Transverse colon (tissue), 4 donors: ENCODE data around the gene MRPL55. TPM values are rescaled to one million over a fixed set of nuclear protein-coding genes. Genes with fewer than 3 reads are reported as not detected.

Experiments
- DNase-seq: peaks from one replicate; pipeline ENCODE4 v3.0.0-alpha.2; 2019
- H3K27ac ChIP-seq, 4 donors: fragments of 200-600 bp; sonication (generic); 2 replicates each; pipeline ENCODE4 v1.5.1; 2016 to 2018; ENCODE audit warnings: inconsistent platforms in 4 of 4
- H3K27me3 ChIP-seq: fragments of 200-600 bp; sonication (generic); 2 replicates; pipeline ENCODE4 v1.5.1; 2017; ENCODE audit warnings: inconsistent platforms
- H3K36me3 ChIP-seq, 4 donors: fragments of 200-600 bp; sonication (generic); 2 replicates each; pipeline ENCODE4 v1.5.1; 2017 to 2019; ENCODE audit warnings: inconsistent platforms in 4 of 4
- H3K4me1 ChIP-seq, 4 donors: fragments of 200-600 bp; sonication (generic); 2 replicates each; pipeline ENCODE4 v1.5.1; 2017 to 2020; ENCODE audit warnings: inconsistent platforms in 4 of 4
- H3K4me3 ChIP-seq, 4 donors: fragments of 200-600 bp; sonication (generic); 1 replicate in 1 of 4; 2 replicates in 3 of 4; pipeline versions ENCODE4 v1.5.1 to v1.6.1; 2017 to 2019; ENCODE audit warnings: inconsistent platforms in 4 of 4
- H3K9me3 ChIP-seq, 2 donors: fragments of 200-600 bp; sonication (generic); 2 replicates each; pipeline ENCODE4 v1.5.1; 2017 to 2019; ENCODE audit warnings: inconsistent platforms in 2 of 2
- CTCF ChIP-seq, 5 experiments: fragments of 200-600 bp in 3 of 5; fragments of 450-650 bp in 2 of 5; sonication (generic) in 3 of 5; IDR thresholded peaks; 1 replicate in 2 of 5; 2 replicates in 3 of 5; pipeline ENCODE4 v1.5.1; 2016 to 2017; ENCODE audit warnings: antibody characterized with exemption in 5 of 5, inconsistent platforms in 3 of 5, mild to moderate bottlenecking in 2 of 5, moderate library complexity in 1 of 5
- EP300 ChIP-seq: sonication (generic); formaldehyde crosslinking; IDR thresholded peaks from one replicate; pipeline ENCODE4 v1.6.1; 2017; ENCODE audit warnings: antibody characterized with exemption, low read depth
- POLR2A ChIP-seq: fragments of 450-650 bp; IDR thresholded peaks from one replicate; pipeline ENCODE4 v1.6.1; 2016; ENCODE audit warnings: antibody characterized with exemption, mild to moderate bottlenecking, moderate library complexity
- POLR2AphosphoS5 ChIP-seq, 3 donors: sonication (generic); formaldehyde crosslinking; IDR thresholded peaks; one replicate each; pipeline ENCODE4 v1.6.1; 2016; ENCODE audit warnings: antibody characterized with exemption in 3 of 3
- WGBS, 2 donors: methylation state at CpG; one replicate each; pipeline ENCODE4 v1.1.5; 2018; ENCODE audit warnings: low coverage in 1 of 2; 5-methylcytosine and 5-hydroxymethylcytosine counted together
- in situ Hi-C, 4 donors: fragments of 200-750 bp; cut with MboI; loops; one replicate each; pipeline versions ENCODE4 v1.15.0 to v1.15.1; 2017; ENCODE audit warnings: low sequenced_read_pairs in 3 of 4, low pct_ligation_motif_present in 1 of 4, low pct_unique_long_range_greater_than_20kb in 1 of 4
- intact Hi-C: fragments of 100-400 bp; cut with DNase I; formaldehyde crosslinking; loops from one replicate; pipeline ENCODE4 v1.15.1; 2023; ENCODE audit warnings: low total_unique reads
- total RNA-seq, 4 donors: library from RNA; depleted of rRNA; stranded (reverse); fragments of >200 nt; gene quantifications; one replicate each; pipeline ENCODE4 v1.1.0, GENCODE V29; 2016

The MRPL55 gene
- total RNA-seq, 4 donors from 2014 or later, result 47.1 to 95.5 (median 77.1) TPM

GRCh38 chr1:228151180-228151925 lies 42.3 kb upstream of the MRPL55 start:
- H3K27ac ChIP-seq, result peak overlapping the region; percentile 77 to 97 (median 84)
- TF ChIP-seq CTCF (IDR thresholded peaks at IDR 0.05) (no peak), EP300 (no peak), POLR2A (no peak), POLR2AphosphoS5 (IDR thresholded peaks at IDR 0.05) (no peak)
- peak; percentile 7 for DNase-seq
- H3K27me3 ChIP-seq, result no peaks in the 10 kb centered on the region
- 65% methylated on average over 11 of the region's 12 CpGs; no CpG with 5 or more reads in 1 of the 2 donors for WGBS, 2 donors
- peak overlapping the region in 1 of 4 donors; percentile 24 for H3K4me3 ChIP-seq
- no peaks in the 10 kb centered on the region for H3K36me3 ChIP-seq
- H3K4me1 ChIP-seq, result peaks cover 5 to 34% (median 26%) of the 10 kb centered on the region in 4 donors
- intact Hi-C loops (no loop called here), in situ Hi-C loops (no loop called here)
- H3K9me3 ChIP-seq, result no peaks in the 10 kb centered on the region

- peak; percentile 57 for DNase-seq
- in situ Hi-C loops, result no loop called here
- no peaks in the 10 kb centered on the region for H3K27me3 ChIP-seq
- no peaks in the 10 kb centered on the region for H3K36me3 ChIP-seq
- 60% methylated on average over 15 of the region's 17 CpGs; no CpG with 5 or more reads in 1 of the 2 donors for WGBS, 2 donors
- H3K27ac ChIP-seq, result peak overlapping the region; percentile 77 to 97 (median 84)
- TF ChIP-seq POLR2AphosphoS5 (IDR thresholded peaks at IDR 0.05) (peak in 2 of 3 donors; percentile 20 to 34), POLR2A (no peak), CTCF (IDR thresholded peaks at IDR 0.05) (no peak), EP300 (no peak)
- H3K4me1 ChIP-seq, result peaks cover 5 to 34% (median 26%) of the 10 kb centered on the region in 4 donors
- H3K4me3 ChIP-seq, result peak overlapping the region in 1 of 4 donors; percentile 24
- intact Hi-C loops, result no loop called here
- H3K9me3 ChIP-seq, result no peaks in the 10 kb centered on the region
Observed at GRCh38 chr1:228150461-228151179, 41.5 kb upstream of the MRPL55 start.

- H3K9me3 ChIP-seq, result no peaks in the 10 kb centered on the region
- DNase-seq, result no peak
- H3K4me3 ChIP-seq, result peak overlapping the region in 3 of 4 donors; percentile 8 to 24 (median 14)
- in situ Hi-C loops (no loop called here), intact Hi-C loops (no loop called here)
- TF ChIP-seq EP300 (no peak), CTCF (IDR thresholded peaks at IDR 0.05) (no peak), POLR2A (no peak), POLR2AphosphoS5 (IDR thresholded peaks at IDR 0.05) (no peak)
- 87% methylated on average over 4 of the region's 7 CpGs; no CpG with 5 or more reads in 1 of the 2 donors for WGBS, 2 donors
- H3K36me3 ChIP-seq, result no peaks in the 10 kb centered on the region
- H3K4me1 ChIP-seq, result peaks cover 5 to 34% (median 26%) of the 10 kb centered on the region in 4 donors
- peak overlapping the region; percentile 77 to 97 (median 84) for H3K27ac ChIP-seq
- H3K27me3 ChIP-seq, result no peaks in the 10 kb centered on the region
Observed at GRCh38 chr1:228150120-228150460, 41.0 kb upstream of the MRPL55 start.

GRCh38 chr1:228149406-228150119 lies 40.5 kb upstream of the MRPL55 start, which contains the start of gene GJC2:
TSS of gene GJC2 (plus strand) at chr1:228149930. CDS start at chr1:228157759, 7,829 bp downstream.
- Histone ChIP-seq H3K27me3 (no peaks in the 10 kb centered on the region), H3K36me3 (no peaks in the 10 kb centered on the region), H3K4me3 (peak within 1 kb of the TSS; percentile 8 to 24 (median 18)), H3K9me3 (no peaks in the 10 kb centered on the region), H3K4me1 (peaks cover 5 to 34% (median 26%) of the 10 kb centered on the region in 4 donors), H3K27ac (peak within 1 kb of the TSS; percentile 77 to 97 (median 84))
- in situ Hi-C loops (no loop called here), intact Hi-C loops (no loop called here)
- 63% methylated on average over 13 of the region's 17 CpGs; no CpG with 5 or more reads in 1 of the 2 donors for WGBS, 2 donors
- no peak for TF ChIP-seq CTCF (IDR thresholded peaks at IDR 0.05)
- TF ChIP-seq POLR2AphosphoS5 (IDR thresholded peaks at IDR 0.05), result peak in 1 of 3 donors; percentile 24
- DNase-seq, result peak; percentile 44
